Measurements from ENCODE around the gene SPATA45.
"Not testable (repeated sequence)": the region's sequence is repeated elsewhere in the genome, so short reads cannot be mapped to it uniquely, and the experiment has no call there.

The SPATA45 gene

GRCh38 chr1:212847549-212847948 is at the start of gene SPATA45:
SPATA45 (minus strand) TSS chr1:212847649; CDS start chr1:212836149, 11,500 bp downstream.
- DNase-seq (ENCODE audit: low read depth in 2 of 2), result no peak

GRCh38 chr1:212892108-212892507 is 44.7 kb upstream of the SPATA45 start:
- DNase-seq (ENCODE audit: low read depth in 2 of 2), result no peak

- no peak for DNase-seq (ENCODE audit: low read depth in 2 of 2)
These were observed 37.1 kb upstream of the SPATA45 start for GRCh38 chr1:212884592-212884991.

- DNase-seq (ENCODE audit: low read depth in 2 of 2), result no peak
These were observed 32.7 kb upstream of the SPATA45 start for GRCh38 chr1:212879947-212880690.

- DNase-seq (ENCODE audit: low read depth in 2 of 2), result no peak
These were observed 31.0 kb upstream of the SPATA45 start for GRCh38 chr1:212878418-212878817.

GRCh38 chr1:212873518-212873917 is 26.1 kb upstream of the SPATA45 start:
- no peak for DNase-seq (ENCODE audit: low read depth in 2 of 2)

GRCh38 chr1:212871976-212872375 is 24.5 kb upstream of the SPATA45 start:
- DNase-seq (ENCODE audit: low read depth in 2 of 2), result no peak

- DNase-seq (ENCODE audit: low read depth in 2 of 2), result no peak
These were observed 19.7 kb upstream of the SPATA45 start for GRCh38 chr1:212867192-212867591.

- DNase-seq (ENCODE audit: low read depth in 2 of 2), result no peak
These were observed 16.8 kb upstream of the SPATA45 start for GRCh38 chr1:212864201-212864600.

- not testable (repeated sequence) for DNase-seq (ENCODE audit: low read depth in 2 of 2)
These were observed 15.9 kb upstream of the SPATA45 start for GRCh38 chr1:212863345-212863744.

- DNase-seq (ENCODE audit: low read depth in 2 of 2), result no peak
These were observed 14.8 kb upstream of the SPATA45 start for GRCh38 chr1:212862111-212862690.

- DNase-seq (ENCODE audit: low read depth in 2 of 2), result no peak
These were observed 13.5 kb upstream of the SPATA45 start for GRCh38 chr1:212860713-212861581.

- no peak for DNase-seq (ENCODE audit: low read depth in 2 of 2)
These were observed 11.2 kb upstream of the SPATA45 start for GRCh38 chr1:212858461-212859265.

- DNase-seq (ENCODE audit: low read depth in 2 of 2), result peak; percentile 76 to 79
These were observed 10.6 kb upstream of the SPATA45 start, which contains the start of gene FLVCR1 for GRCh38 chr1:212857992-212858460. FLVCR1 (plus strand) TSS chr1:212858275; CDS start chr1:212858453, 178 bp downstream.

- DNase-seq (ENCODE audit: low read depth in 2 of 2), result no peak
These were observed 9.3 kb upstream of the SPATA45 start for GRCh38 chr1:212856755-212857154.

- no peak for DNase-seq (ENCODE audit: low read depth in 2 of 2)
These were observed 6.2 kb upstream of the SPATA45 start for GRCh38 chr1:212853658-212854057.

- DNase-seq (ENCODE audit: low read depth in 2 of 2), result no peak
These were observed 4.7 kb upstream of the SPATA45 start for GRCh38 chr1:212852105-212852688.

- DNase-seq (ENCODE audit: low read depth in 2 of 2), result not testable (repeated sequence)
These were observed 2.9 kb downstream of the SPATA45 start for GRCh38 chr1:212844521-212844920.

GRCh38 chr1:212838145-212838544 is 9.3 kb downstream of the SPATA45 start:
- no peak for DNase-seq (ENCODE audit: low read depth in 2 of 2)

GRCh38 chr1:212833211-212834207 is 13.9 kb downstream of the SPATA45 start:
- not testable (repeated sequence) for DNase-seq (ENCODE audit: low read depth in 2 of 2)

Measured in stimulated activated CD8-positive, alpha-beta memory T cell treated with anti-CD3 and anti-CD28 coated beads, Interleukin-2, amount 100 ng/mL, for 1 hour (primary cell).